Bronchial epithelial cell (primary cell): Measurements from ENCODE around the gene ALDH2. TPM values are rescaled to one million over a fixed set of nuclear protein-coding genes. Genes with fewer than 3 reads are reported as not detected.
"Not testable (repeated sequence)": the region's sequence is repeated elsewhere in the genome, so short reads cannot be mapped to it uniquely, and the experiment has no call there.

Source experiments
- DNase-seq: peaks from one replicate; pipeline ENCODE4 v3.0.0-alpha.2; 2010; ENCODE audit warnings: low read depth
- FAIRE-seq: peaks from 2 replicates; lab custom pipeline; 2011; peaks lifted over from hg19 to GRCh38; lab: Jason Lieb, UNC
- H3K27me3 ChIP-seq: 2 replicates; pipeline ENCODE4 v1.5.1; 2011; ENCODE audit warnings: low read length; ENCODE audit not compliant: control insufficient read depth, insufficient read depth
- H3K36me3 ChIP-seq: 2 replicates; pipeline ENCODE4 v1.5.1; 2011; ENCODE audit warnings: low read length; ENCODE audit not compliant: control insufficient read depth, insufficient read depth
- H3K4me3 ChIP-seq: 2 replicates; pipeline ENCODE4 v1.5.1; 2011; ENCODE audit warnings: mild to moderate bottlenecking, low read depth, low read length, control low read depth
- total RNA-seq: library from RNA; depleted of rRNA; stranded (reverse); fragments of >200 nt; gene quantifications from 2 replicates; pipeline ENCODE4 v1.2.1, GENCODE V29; 2014
- TF ChIP-seq, protein P1 (sequence below): IDR thresholded peaks from 2 replicates; pipeline ENCODE4 v1.5.1; 2011; ENCODE audit warnings: mild to moderate bottlenecking, moderate library complexity, low read length, control low read depth, inconsistent platforms; ENCODE audit not compliant: insufficient read depth, severe bottlenecking

ALDH2 gene
- total RNA-seq, 1 donor from 2014 or later, result 41.9 TPM

GRCh38 chr12:111828338-111828979 is 61.7 kb downstream of the ALDH2 start:
- Histone ChIP-seq H3K36me3 (no peaks in the 10 kb centered on the region), H3K4me3 (no peak overlapping the region), H3K27me3 (no peaks in the 10 kb centered on the region)
- TF ChIP-seq, protein P1, sequence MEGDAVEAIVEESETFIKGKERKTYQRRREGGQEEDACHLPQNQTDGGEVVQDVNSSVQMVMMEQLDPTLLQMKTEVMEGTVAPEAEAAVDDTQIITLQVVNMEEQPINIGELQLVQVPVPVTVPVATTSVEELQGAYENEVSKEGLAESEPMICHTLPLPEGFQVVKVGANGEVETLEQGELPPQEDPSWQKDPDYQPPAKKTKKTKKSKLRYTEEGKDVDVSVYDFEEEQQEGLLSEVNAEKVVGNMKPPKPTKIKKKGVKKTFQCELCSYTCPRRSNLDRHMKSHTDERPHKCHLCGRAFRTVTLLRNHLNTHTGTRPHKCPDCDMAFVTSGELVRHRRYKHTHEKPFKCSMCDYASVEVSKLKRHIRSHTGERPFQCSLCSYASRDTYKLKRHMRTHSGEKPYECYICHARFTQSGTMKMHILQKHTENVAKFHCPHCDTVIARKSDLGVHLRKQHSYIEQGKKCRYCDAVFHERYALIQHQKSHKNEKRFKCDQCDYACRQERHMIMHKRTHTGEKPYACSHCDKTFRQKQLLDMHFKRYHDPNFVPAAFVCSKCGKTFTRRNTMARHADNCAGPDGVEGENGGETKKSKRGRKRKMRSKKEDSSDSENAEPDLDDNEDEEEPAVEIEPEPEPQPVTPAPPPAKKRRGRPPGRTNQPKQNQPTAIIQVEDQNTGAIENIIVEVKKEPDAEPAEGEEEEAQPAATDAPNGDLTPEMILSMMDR, result no peak
- DNase-seq, result no peak
- FAIRE-seq, result no peak

DNA sequence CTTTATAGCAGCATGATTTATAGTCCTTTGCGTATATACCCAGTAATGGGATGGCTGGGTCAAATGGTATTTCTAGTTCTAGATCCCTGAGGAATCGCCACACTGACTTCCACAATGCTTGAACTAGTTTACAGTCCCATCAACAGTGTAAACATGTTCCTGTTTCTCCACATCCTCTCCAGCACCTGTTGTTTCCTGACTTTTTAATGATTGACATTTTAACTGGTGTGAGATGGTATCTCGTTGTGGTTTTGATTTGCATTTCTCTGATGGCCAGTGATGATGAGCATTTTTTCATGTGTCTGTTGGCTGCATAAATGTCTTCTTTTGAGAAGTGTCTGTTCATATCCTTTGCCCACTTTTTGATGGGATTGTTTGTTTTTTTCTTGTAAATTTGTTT is 62.9 kb downstream of the ALDH2 start:
- FAIRE-seq, H3K27me3 ChIP-seq, H3K4me3 ChIP-seq, H3K36me3 ChIP-seq, DNase-seq: not testable (repeated sequence)

- DNase-seq, FAIRE-seq, H3K36me3 ChIP-seq, H3K27me3 ChIP-seq, H3K4me3 ChIP-seq: not testable (repeated sequence)
These were observed 68.1 kb downstream of the ALDH2 start for GRCh38 chr12:111834740-111835386.

GRCh38 chr12:111835531-111836181 is 68.9 kb downstream of the ALDH2 start:
- H3K4me3 ChIP-seq, H3K36me3 ChIP-seq, FAIRE-seq, DNase-seq, H3K27me3 ChIP-seq: not testable (repeated sequence)

DNA sequence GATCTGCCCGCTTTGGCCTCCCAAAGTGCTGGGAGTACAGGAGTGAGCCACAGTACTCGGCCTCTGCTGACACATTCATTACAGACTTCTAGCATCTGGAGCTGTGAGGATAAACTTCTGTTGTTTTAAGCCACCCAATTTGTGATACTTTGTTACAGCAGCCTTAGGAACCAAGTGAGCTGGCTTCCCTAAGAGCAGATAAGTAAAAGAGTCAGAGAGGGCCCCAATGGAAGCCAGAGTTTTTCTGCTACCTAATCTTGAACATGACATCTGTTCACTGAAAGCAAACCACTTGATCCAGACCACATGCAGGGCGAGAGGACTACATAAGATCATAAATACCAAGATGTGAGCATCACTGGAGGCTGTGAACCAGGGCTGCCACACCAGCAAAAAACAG is 71.6 kb downstream of the ALDH2 start:
- Histone ChIP-seq H3K36me3 (peaks cover 1% of the 10 kb centered on the region), H3K27me3 (no peaks in the 10 kb centered on the region), H3K4me3 (no peak overlapping the region)
- TF ChIP-seq, protein P1, result no peak
- FAIRE-seq (no peak), DNase-seq (no peak)

GRCh38 chr12:111840807-111841206 is 74.1 kb downstream of the ALDH2 start:
- DNase-seq, result no peak
- TF ChIP-seq, protein P1, result no peak
- no peak for FAIRE-seq
- Histone ChIP-seq H3K4me3 (peak overlapping the region; percentile 91), H3K27me3 (no peaks in the 10 kb centered on the region), H3K36me3 (peaks cover 5% of the 10 kb centered on the region)

DNA sequence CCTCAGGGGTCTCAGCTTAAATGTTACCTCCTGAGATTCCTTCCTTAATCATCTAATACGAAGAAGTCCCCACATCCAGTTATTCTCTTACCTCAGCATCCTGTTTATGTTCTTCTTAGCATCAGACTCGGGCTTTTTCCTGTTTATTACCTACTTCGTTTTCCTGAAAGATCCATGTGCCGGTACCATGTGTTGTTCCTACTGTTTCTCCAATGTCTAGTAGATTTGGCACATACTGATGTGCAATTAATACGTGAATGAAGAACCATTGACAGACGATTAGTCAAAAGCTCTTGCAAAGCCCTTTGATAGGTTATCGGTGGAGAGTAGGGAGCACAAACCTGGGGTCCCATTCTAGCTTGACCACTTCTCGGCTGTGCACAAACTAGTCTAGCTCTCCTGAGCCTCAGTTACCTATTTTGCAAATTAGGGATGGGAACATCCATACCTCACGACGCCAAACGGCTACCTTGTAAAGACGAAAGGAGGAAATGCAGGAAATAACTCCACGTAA is 74.6 kb downstream of the ALDH2 start:
- DNase-seq (no peak), FAIRE-seq (no peak)
- Histone ChIP-seq H3K36me3 (peaks cover 5% of the 10 kb centered on the region), H3K27me3 (no peaks in the 10 kb centered on the region), H3K4me3 (peak overlapping the region; percentile 91)
- TF ChIP-seq, protein P1, result no peak
